HG02678 (cell line): ENCODE measurements around the gene MYH11.
"Not testable (repeated sequence)": the region's sequence is repeated elsewhere in the genome, so short reads cannot be mapped to it uniquely, and the experiment has no call there.

Source experiments
- ATAC-seq: cut with Tn5 transposase; IDR thresholded peaks from one replicate; pipeline ENCODE4 v1.9.1; 2021; ENCODE audit warnings: mild to moderate bottlenecking, moderate library complexity; ENCODE audit not compliant: unreplicated experiment

The MYH11 gene

GRCh38 chr16:15811481-15812400 lies 45.1 kb downstream of the MYH11 start:
- ATAC-seq = no peak

GRCh38 chr16:15810949-15811348 lies 45.9 kb downstream of the MYH11 start:
- ATAC-seq = no peak

- no peak for ATAC-seq
These were observed 46.4 kb downstream of the MYH11 start for GRCh38 chr16:15810411-15810810.

GRCh38 chr16:15809297-15809696 lies 47.5 kb downstream of the MYH11 start:
- ATAC-seq = not testable (repeated sequence)

GRCh38 chr16:15808071-15808470 lies 48.8 kb downstream of the MYH11 start:
- no peak for ATAC-seq

GRCh38 chr16:15807603-15808009 lies 49.2 kb downstream of the MYH11 start:
- ATAC-seq = no peak

GRCh38 chr16:15803618-15804017 lies 53.2 kb downstream of the MYH11 start:
- ATAC-seq = no peak

- no peak for ATAC-seq
These were observed 56.9 kb downstream of the MYH11 start for GRCh38 chr16:15799851-15800495.

- ATAC-seq = no peak
These were observed 58.2 kb downstream of the MYH11 start for GRCh38 chr16:15798671-15799070.

- ATAC-seq = no peak
These were observed 59.9 kb downstream of the MYH11 start for GRCh38 chr16:15796885-15797284.

GRCh38 chr16:15795615-15796014 lies 61.2 kb downstream of the MYH11 start:
- ATAC-seq = no peak

GRCh38 chr16:15792563-15792971 lies 64.3 kb downstream of the MYH11 start:
- no peak for ATAC-seq

- no peak for ATAC-seq
These were observed 66.4 kb downstream of the MYH11 start for GRCh38 chr16:15790458-15790857.

GRCh38 chr16:15789816-15790215 lies 67.0 kb downstream of the MYH11 start:
- not testable (repeated sequence) for ATAC-seq

GRCh38 chr16:15788846-15789239 lies 68.0 kb downstream of the MYH11 start:
- no peak for ATAC-seq

- no peak for ATAC-seq
These were observed 70.3 kb downstream of the MYH11 start for GRCh38 chr16:15786501-15786900.

- no peak for ATAC-seq
These were observed 71.3 kb downstream of the MYH11 start for GRCh38 chr16:15785386-15786059.

- no peak for ATAC-seq
These were observed 72.8 kb downstream of the MYH11 start for GRCh38 chr16:15783985-15784384.

- ATAC-seq = no peak
These were observed 74.1 kb downstream of the MYH11 start for GRCh38 chr16:15782573-15783365.

GRCh38 chr16:15781650-15782049 lies 75.2 kb downstream of the MYH11 start:
- no peak for ATAC-seq

GRCh38 chr16:15780805-15781204 lies 76.0 kb downstream of the MYH11 start:
- no peak for ATAC-seq
